ENCODE measurements around the gene MEIG1. TPM values are rescaled to one million over a fixed set of nuclear protein-coding genes. Genes with fewer than 3 reads are reported as not detected.
"Not testable (repeated sequence)": the region's sequence is repeated elsewhere in the genome, so short reads cannot be mapped to it uniquely, and the experiment has no call there.

Gene MEIG1
- total and polyA plus RNA-seq, 2 donors (not counting 1 experiment from before 2014, with no cell fraction given), result 0.33 TPM; not detected in 1

DNA sequence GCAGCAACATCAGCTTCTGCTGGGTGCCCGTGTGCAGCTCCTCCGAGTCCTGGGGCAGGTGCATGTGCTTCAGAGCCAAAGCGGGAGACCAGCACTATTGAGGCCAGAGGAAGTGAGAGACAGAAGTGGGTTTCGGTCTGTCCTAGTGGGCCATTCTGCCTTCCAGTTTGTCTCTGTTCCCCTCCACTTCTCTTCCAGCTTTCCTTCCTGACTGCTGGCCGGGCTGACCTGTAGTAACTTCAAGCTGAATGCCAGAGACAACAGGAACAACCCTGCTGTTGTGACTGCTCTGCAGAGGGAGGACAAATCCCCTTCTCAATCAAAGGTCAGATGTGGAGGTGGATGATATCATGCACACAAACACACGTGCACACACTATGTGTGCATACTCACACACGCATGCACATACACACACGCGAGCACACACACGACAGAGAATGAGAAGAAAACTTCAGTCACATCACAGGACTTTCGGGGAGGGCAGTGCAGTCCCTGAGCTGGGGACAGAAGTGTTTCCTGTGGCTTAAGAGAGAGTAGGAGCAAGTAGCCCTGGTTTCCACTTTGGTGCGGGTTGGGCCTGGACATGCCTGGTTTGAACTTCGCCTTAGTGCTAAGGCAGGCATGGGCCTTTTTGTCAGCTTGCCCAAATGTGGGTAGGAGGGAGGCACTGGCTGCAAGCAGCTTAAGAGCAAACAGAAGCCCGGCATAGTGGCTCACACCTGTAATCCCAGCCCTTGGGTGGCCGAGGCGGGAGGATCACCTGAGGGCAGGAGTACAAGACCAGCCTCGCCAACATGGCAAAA lies 16.8 kb upstream of the MEIG1 start:
- DNase-seq (ENCODE audit: low read depth in 2 of 2); H3K9ac ChIP-seq (ENCODE audit: insufficient read depth, low read length); H3K79me2 ChIP-seq (ENCODE audit: control insufficient read depth, insufficient read depth, low read length); H3K4me3 ChIP-seq (replicated peaks in 1 of 4; ENCODE audit: control extremely low read depth in 1 of 4, insufficient read depth in 1 of 4, low read depth in 3 of 4, low read length in 4 of 4); H3K27ac ChIP-seq (ENCODE audit: insufficient read depth, low read length); H3K4me2 ChIP-seq (ENCODE audit: extremely low read depth, insufficient read depth, low read length); H3K9me3 ChIP-seq (ENCODE audit: control insufficient read depth, insufficient read depth, low read depth, low read length); H2AFZ ChIP-seq (ENCODE audit: low read length); H3K4me1 ChIP-seq (ENCODE audit: control insufficient read depth, extremely low read depth, insufficient read depth, low read length); H4K20me1 ChIP-seq (ENCODE audit: control insufficient read depth, extremely low read depth, insufficient read depth, low read length); H3K27me3 ChIP-seq (ENCODE audit: control insufficient read depth, insufficient read depth, low read length): not testable (repeated sequence)
- H3K36me3 ChIP-seq (ENCODE audit: control insufficient read depth, insufficient read depth, low read length), result peaks cover 10% of the 10 kb centered on the region

GRCh38 chr10:14942950-14943338 lies 16.2 kb upstream of the MEIG1 start:
- not testable (repeated sequence) for DNase-seq (ENCODE audit: low read depth in 2 of 2); H2AFZ ChIP-seq (ENCODE audit: low read length); H3K4me3 ChIP-seq (replicated peaks in 1 of 4; ENCODE audit: control extremely low read depth in 1 of 4, insufficient read depth in 1 of 4, low read depth in 3 of 4, low read length in 4 of 4)

DNA sequence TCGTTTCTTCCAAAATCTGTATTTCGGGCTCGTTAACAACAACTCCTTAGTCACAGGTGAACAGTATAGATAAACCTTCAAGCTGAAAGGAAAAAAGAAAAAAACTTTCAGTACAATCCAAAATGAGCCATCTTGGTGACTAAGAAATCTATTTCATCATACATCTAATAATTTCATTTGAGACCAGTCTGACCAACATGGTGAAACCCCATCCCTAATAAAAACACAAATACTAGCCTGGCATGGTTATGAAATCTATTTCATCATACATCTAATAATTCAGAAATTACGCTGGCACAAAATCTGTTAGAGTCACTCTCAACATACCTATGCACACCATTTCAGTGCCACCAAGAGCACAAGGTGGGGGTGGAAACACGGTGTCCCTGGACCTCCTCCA lies 14.1 kb upstream of the MEIG1 start:
- Histone ChIP-seq H3K79me2 (ENCODE audit: control insufficient read depth, insufficient read depth, low read length) (peaks cover 6% of the 10 kb centered on the region), H3K27me3 (ENCODE audit: control insufficient read depth, insufficient read depth, low read length) (no peaks in the 10 kb centered on the region), H3K4me2 (ENCODE audit: extremely low read depth, insufficient read depth, low read length) (no peak overlapping the region), H4K20me1 (ENCODE audit: control insufficient read depth, extremely low read depth, insufficient read depth, low read length) (no peaks in the 10 kb centered on the region), H3K9me3 (ENCODE audit: control insufficient read depth, insufficient read depth, low read depth, low read length) (no peaks in the 10 kb centered on the region), H3K4me3 (replicated peaks in 1 of 4; ENCODE audit: control extremely low read depth in 1 of 4, insufficient read depth in 1 of 4, low read depth in 3 of 4, low read length in 4 of 4) (no peak overlapping the region), H2AFZ (ENCODE audit: low read length) (no peak overlapping the region), H3K4me1 (ENCODE audit: control insufficient read depth, extremely low read depth, insufficient read depth, low read length) (no peaks in the 10 kb centered on the region), H3K9ac (ENCODE audit: insufficient read depth, low read length) (no peak overlapping the region), H3K36me3 (ENCODE audit: control insufficient read depth, insufficient read depth, low read length) (peaks cover 10% of the 10 kb centered on the region), H3K27ac (ENCODE audit: insufficient read depth, low read length) (no peak overlapping the region)
- DNase-seq (ENCODE audit: low read depth in 2 of 2), result peak in 1 of 2 donors; percentile 51
- TF ChIP-seq, protein P1, sequence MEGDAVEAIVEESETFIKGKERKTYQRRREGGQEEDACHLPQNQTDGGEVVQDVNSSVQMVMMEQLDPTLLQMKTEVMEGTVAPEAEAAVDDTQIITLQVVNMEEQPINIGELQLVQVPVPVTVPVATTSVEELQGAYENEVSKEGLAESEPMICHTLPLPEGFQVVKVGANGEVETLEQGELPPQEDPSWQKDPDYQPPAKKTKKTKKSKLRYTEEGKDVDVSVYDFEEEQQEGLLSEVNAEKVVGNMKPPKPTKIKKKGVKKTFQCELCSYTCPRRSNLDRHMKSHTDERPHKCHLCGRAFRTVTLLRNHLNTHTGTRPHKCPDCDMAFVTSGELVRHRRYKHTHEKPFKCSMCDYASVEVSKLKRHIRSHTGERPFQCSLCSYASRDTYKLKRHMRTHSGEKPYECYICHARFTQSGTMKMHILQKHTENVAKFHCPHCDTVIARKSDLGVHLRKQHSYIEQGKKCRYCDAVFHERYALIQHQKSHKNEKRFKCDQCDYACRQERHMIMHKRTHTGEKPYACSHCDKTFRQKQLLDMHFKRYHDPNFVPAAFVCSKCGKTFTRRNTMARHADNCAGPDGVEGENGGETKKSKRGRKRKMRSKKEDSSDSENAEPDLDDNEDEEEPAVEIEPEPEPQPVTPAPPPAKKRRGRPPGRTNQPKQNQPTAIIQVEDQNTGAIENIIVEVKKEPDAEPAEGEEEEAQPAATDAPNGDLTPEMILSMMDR (conservative IDR thresholded peaks at IDR 0.05 in 1 of 2, IDR thresholded peaks at IDR 0.05 in 1 of 2; ENCODE audit: low read depth in 1 of 2, low read length in 2 of 2), result no peak
- no peak for TF ChIP-seq EZH2 (IDR thresholded peaks at IDR 0.05; ENCODE audit: low read length, missing control alignments)

More at GRCh38 chr10:14942950-14943338, 16.2 kb upstream of the MEIG1 start:
- not testable (repeated sequence) for H3K9ac ChIP-seq (ENCODE audit: insufficient read depth, low read length); H4K20me1 ChIP-seq (ENCODE audit: control insufficient read depth, extremely low read depth, insufficient read depth, low read length); H3K9me3 ChIP-seq (ENCODE audit: control insufficient read depth, insufficient read depth, low read depth, low read length); H3K79me2 ChIP-seq (ENCODE audit: control insufficient read depth, insufficient read depth, low read length); H3K4me1 ChIP-seq (ENCODE audit: control insufficient read depth, extremely low read depth, insufficient read depth, low read length); H3K27ac ChIP-seq (ENCODE audit: insufficient read depth, low read length); H3K4me2 ChIP-seq (ENCODE audit: extremely low read depth, insufficient read depth, low read length); H3K27me3 ChIP-seq (ENCODE audit: control insufficient read depth, insufficient read depth, low read length)
- H3K36me3 ChIP-seq (ENCODE audit: control insufficient read depth, insufficient read depth, low read length), result peaks cover 10% of the 10 kb centered on the region

- Histone ChIP-seq H4K20me1 (ENCODE audit: control insufficient read depth, extremely low read depth, insufficient read depth, low read length) (no peaks in the 10 kb centered on the region), H3K27me3 (ENCODE audit: control insufficient read depth, insufficient read depth, low read length) (no peaks in the 10 kb centered on the region), H3K9me3 (ENCODE audit: control insufficient read depth, insufficient read depth, low read depth, low read length) (no peaks in the 10 kb centered on the region), H3K4me1 (ENCODE audit: control insufficient read depth, extremely low read depth, insufficient read depth, low read length) (no peaks in the 10 kb centered on the region), H3K79me2 (ENCODE audit: control insufficient read depth, insufficient read depth, low read length) (peaks cover 26% of the 10 kb centered on the region), H3K4me2 (ENCODE audit: extremely low read depth, insufficient read depth, low read length) (no peak overlapping the region), H2AFZ (ENCODE audit: low read length) (no peak overlapping the region), H3K27ac (ENCODE audit: insufficient read depth, low read length) (no peak overlapping the region), H3K4me3 (replicated peaks in 1 of 4; ENCODE audit: control extremely low read depth in 1 of 4, insufficient read depth in 1 of 4, low read depth in 3 of 4, low read length in 4 of 4) (no peak overlapping the region), H3K9ac (ENCODE audit: insufficient read depth, low read length) (no peak overlapping the region), H3K36me3 (ENCODE audit: control insufficient read depth, insufficient read depth, low read length) (peaks cover 10% of the 10 kb centered on the region)
- TF ChIP-seq EZH2 (IDR thresholded peaks at IDR 0.05; ENCODE audit: low read length, missing control alignments), result no peak
- TF ChIP-seq, protein P1 (conservative IDR thresholded peaks at IDR 0.05 in 1 of 2, IDR thresholded peaks at IDR 0.05 in 1 of 2; ENCODE audit: low read depth in 1 of 2, low read length in 2 of 2), result no peak
- no peak for DNase-seq (ENCODE audit: low read depth in 2 of 2)
Observed at GRCh38 chr10:14947268-14947667, 11.9 kb upstream of the MEIG1 start.

Data from fibroblast of lung (primary cell).